ENCODE measurements around the gene CLEC17A. TPM values are rescaled to one million over a fixed set of nuclear protein-coding genes. Genes with fewer than 3 reads are reported as not detected.

Gene CLEC17A
- total RNA-seq, 1 experiment from 2014 or later, result not detected

GRCh38 chr19:14659874-14660489 lies 77.1 kb downstream of the CLEC17A start:
- ChIA-PET CTCF (no interaction called here), POLR2A (ENCODE audit: unreplicated experiment) (interaction anchor here (0.5 kb wide), 1 partner anchor 9 kb away, joined by 3 read pairs; no protein-coding TSS in a partner anchor)
- Histone ChIP-seq H3K4me3 (no peak overlapping the region), H3K27me3 (ENCODE audit: insufficient read depth, low read depth) (peaks cover 21% of the 10 kb centered on the region), H3K9me3 (ENCODE audit: insufficient read depth, low read depth) (no peaks in the 10 kb centered on the region), H3K4me1 (replicated peaks; ENCODE audit: insufficient read depth) (no peaks in the 10 kb centered on the region), H2AFZ (no peak overlapping the region), H3K9me2 (ENCODE audit: insufficient read depth) (no peaks in the 10 kb centered on the region), H3K4me2 (no peak overlapping the region), H3K27ac (no peak overlapping the region), H3K36me3 (ENCODE audit: low read depth) (no peaks in the 10 kb centered on the region), H3F3A (ENCODE audit: insufficient read depth, low read depth) (no peaks in the 10 kb centered on the region), H4K20me1 (ENCODE audit: insufficient read depth) (no peaks in the 10 kb centered on the region), H3K79me2 (ENCODE audit: low read depth) (no peaks in the 10 kb centered on the region)
- DNase-seq, result no peak
- no TSS peak for BruUV-seq (replicated peaks)
- intact Hi-C loops (cut with micrococcal nuclease; ENCODE audit: unreplicated experiment), result no loop called here
- TF ChIP-seq EZH2 (IDR thresholded peaks at IDR 0.05; ENCODE audit: low read depth) (no peak), CTCF (conservative IDR thresholded peaks at IDR 0.05) (no peak)

- Histone ChIP-seq H3K27me3 (ENCODE audit: insufficient read depth, low read depth) (peaks cover 16% of the 10 kb centered on the region), H3K4me3 (no peak overlapping the region), H3K27ac (no peak overlapping the region), H3K4me2 (no peak overlapping the region), H3K79me2 (ENCODE audit: low read depth) (no peaks in the 10 kb centered on the region), H2AFZ (no peak overlapping the region), H3K9me3 (ENCODE audit: insufficient read depth, low read depth) (no peaks in the 10 kb centered on the region), H3K9me2 (ENCODE audit: insufficient read depth) (no peaks in the 10 kb centered on the region), H3K4me1 (replicated peaks; ENCODE audit: insufficient read depth) (no peaks in the 10 kb centered on the region), H4K20me1 (ENCODE audit: insufficient read depth) (no peaks in the 10 kb centered on the region), H3F3A (ENCODE audit: insufficient read depth, low read depth) (no peaks in the 10 kb centered on the region), H3K36me3 (ENCODE audit: low read depth) (no peaks in the 10 kb centered on the region)
- DNase-seq, result no peak
- BruUV-seq (replicated peaks), result no TSS peak
- ChIA-PET POLR2A (ENCODE audit: unreplicated experiment) (no interaction called here), CTCF (no interaction called here)
- TF ChIP-seq EZH2 (IDR thresholded peaks at IDR 0.05; ENCODE audit: low read depth) (no peak), CTCF (conservative IDR thresholded peaks at IDR 0.05) (no peak)
- intact Hi-C loops (cut with micrococcal nuclease; ENCODE audit: unreplicated experiment), result no loop called here
Observed at GRCh38 chr19:14661372-14661924, 78.6 kb downstream of the CLEC17A start.

Other genes starting within 250 kb of the CLEC17A start
- gene ADGRE5, start 201.6 kb upstream of the CLEC17A start, total RNA-seq (2021), result 61.1 and 68.2 TPM in 2 replicates
- 66.5 and 67.4 TPM in 2 replicates for gene DDX39A, start 163.7 kb upstream of the CLEC17A start, total RNA-seq (2021)
- 257 and 417 TPM in 2 replicates for gene PKN1, start 149.8 kb upstream of the CLEC17A start, total RNA-seq (2021)
- 1.4 TPM in 2 replicates for gene PTGER1, start 107.7 kb upstream of the CLEC17A start, total RNA-seq (2021)
- gene GIPC1, start 87.0 kb upstream of the CLEC17A start, total RNA-seq (2021), result 205 and 259 TPM in 2 replicates
- 159 and 199 TPM in 2 replicates for gene DNAJB1, start 64.7 kb upstream of the CLEC17A start, total RNA-seq (2021)
- gene TECR, start 53.5 kb upstream of the CLEC17A start, total RNA-seq (2021), result 212 and 294 TPM in 2 replicates
- gene NDUFB7, start 11.0 kb upstream of the CLEC17A start, total RNA-seq (2021), result 192 and 248 TPM in 2 replicates
- gene ADGRE3, start 91.8 kb downstream of the CLEC17A start, total RNA-seq (2021), result not detected in 2 replicates
- 10.1 and 10.5 TPM in 2 replicates for gene ZNF333, start 107.0 kb downstream of the CLEC17A start, total RNA-seq (2021)
- 0.25 and 0.26 TPM in 2 replicates for gene ADGRE2, start 195.5 kb downstream of the CLEC17A start, total RNA-seq (2021)